ENCODE measurements around the gene ITGB3.

DNA sequence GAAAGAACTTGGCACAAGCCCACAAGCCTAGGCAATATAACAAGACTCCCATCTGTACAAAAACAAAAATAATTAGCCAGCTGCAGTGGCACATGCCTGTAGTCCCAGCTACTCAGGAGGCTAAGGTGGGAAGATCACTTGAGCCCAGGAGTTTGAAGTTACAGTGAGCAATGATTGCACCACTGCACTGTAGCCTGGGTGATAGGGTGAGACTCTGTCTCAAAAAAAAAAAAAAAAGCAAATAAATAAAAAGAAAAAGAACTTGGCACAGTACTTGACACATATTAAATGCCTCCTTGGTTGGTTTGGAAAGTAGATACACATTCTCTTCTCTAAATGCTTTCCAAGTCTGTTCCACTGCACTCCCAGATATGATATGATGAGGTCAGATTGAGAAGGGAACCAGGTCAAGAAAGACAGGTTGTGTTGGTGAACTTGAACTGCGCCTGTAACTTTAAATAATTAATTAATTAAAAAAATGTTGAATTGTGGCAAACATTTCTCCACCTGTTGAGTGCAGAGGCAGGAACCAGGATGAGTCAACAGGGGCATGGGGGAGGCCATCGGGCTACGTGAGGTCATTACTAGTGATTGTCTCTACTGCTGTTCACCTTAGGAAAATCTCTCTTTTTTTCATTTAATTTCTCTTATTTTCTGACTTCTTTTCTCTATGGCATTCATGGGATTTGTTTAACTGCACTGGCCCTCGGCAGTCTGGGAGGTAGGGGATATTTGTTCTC is 44.2 kb downstream of the ITGB3 start:
- no peak for TF ChIP-seq EZH2phosphoT487 (IDR thresholded peaks at IDR 0.05; ENCODE audit: insufficient read depth, low read depth)
- no peak for TF ChIP-seq EZH2 (IDR thresholded peaks at IDR 0.05; ENCODE audit: insufficient read depth, poor library complexity, severe bottlenecking)

Data from GM23248 (cell line).